ENCODE results near the gene GSAP.
"Not testable (repeated sequence)": the region's sequence is repeated elsewhere in the genome, so short reads cannot be mapped to it uniquely, and the experiment has no call there.

GSAP gene

DNA sequence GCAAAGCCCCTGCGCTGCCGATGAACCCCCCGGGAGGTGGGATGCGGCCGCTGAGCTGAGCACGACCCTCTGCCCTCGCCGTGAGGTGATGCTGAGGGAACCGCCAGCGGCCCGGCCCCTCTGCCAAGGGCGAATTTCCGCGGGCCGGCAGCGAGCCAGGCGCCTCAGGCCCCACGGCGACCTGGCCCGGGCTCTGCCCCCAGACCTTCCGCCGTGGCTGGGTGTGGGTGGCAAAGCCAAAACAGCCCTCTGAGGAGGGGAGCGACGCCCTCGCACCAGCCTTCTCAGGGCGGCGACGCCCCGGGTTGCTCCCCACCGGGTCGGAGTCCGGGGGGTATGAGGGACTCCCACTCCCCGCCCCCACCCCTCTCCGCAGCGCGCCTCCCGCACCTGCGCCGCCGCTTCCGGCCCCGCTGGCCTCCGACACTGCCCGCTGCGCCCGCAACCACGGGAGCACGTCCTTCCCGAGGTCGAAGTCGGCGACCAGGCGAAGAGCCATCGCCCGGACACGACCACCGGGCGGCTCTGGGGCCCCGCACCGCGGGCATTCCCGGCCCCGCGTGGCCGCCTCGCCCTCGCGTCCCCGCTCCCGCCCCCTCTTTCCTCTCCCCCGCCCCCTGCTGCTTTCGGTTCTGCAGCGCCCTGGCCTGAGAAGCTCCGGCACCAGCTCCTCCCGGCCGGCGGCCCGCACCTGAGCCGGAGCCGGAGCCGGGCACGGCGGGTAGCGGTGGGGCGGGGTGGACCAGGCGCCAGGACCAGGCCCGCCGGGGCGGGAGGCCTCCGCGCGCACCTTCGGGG is at the start of gene GSAP:
TSS of gene GSAP (minus strand) at position 527 of the 798 bp plus-strand sequence. CDS start at position 499, 28 bp downstream.
- TF ChIP-seq, protein P1, sequence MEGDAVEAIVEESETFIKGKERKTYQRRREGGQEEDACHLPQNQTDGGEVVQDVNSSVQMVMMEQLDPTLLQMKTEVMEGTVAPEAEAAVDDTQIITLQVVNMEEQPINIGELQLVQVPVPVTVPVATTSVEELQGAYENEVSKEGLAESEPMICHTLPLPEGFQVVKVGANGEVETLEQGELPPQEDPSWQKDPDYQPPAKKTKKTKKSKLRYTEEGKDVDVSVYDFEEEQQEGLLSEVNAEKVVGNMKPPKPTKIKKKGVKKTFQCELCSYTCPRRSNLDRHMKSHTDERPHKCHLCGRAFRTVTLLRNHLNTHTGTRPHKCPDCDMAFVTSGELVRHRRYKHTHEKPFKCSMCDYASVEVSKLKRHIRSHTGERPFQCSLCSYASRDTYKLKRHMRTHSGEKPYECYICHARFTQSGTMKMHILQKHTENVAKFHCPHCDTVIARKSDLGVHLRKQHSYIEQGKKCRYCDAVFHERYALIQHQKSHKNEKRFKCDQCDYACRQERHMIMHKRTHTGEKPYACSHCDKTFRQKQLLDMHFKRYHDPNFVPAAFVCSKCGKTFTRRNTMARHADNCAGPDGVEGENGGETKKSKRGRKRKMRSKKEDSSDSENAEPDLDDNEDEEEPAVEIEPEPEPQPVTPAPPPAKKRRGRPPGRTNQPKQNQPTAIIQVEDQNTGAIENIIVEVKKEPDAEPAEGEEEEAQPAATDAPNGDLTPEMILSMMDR (conservative IDR thresholded peaks at IDR 0.05; ENCODE audit: low read depth, low read length) = no peak
- no peak for DNase-seq (ENCODE audit: low read depth)
- H3K4me3 ChIP-seq (ENCODE audit: low read length) = peak within 1 kb of the TSS; percentile 60

DNA sequence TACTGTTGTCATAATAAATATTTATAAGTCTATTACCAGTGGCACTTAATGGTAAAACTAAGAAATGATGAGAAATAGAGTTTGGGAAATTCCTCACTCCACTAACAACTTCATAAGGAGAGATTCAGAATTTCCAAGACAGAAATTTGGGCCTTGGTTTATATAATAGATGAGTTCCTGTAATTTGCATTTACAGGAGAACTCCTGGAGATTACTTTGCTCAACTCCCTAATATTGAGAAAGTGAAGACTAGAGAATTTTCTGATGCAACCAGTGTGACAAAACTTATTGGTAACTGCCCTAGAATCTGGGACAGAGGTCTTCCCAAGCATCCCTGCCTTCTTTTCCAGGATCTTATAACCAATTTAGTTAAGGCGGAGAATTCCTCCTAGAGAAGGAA is 49.1 kb upstream of the GSAP start:
- TF ChIP-seq, protein P1 (conservative IDR thresholded peaks at IDR 0.05; ENCODE audit: low read depth, low read length) = no peak
- H3K4me3 ChIP-seq (ENCODE audit: low read length) = no peak overlapping the region
- no peak for DNase-seq (ENCODE audit: low read depth)

- TF ChIP-seq, protein P1 (conservative IDR thresholded peaks at IDR 0.05; ENCODE audit: low read depth, low read length) = no peak
- no peak for DNase-seq (ENCODE audit: low read depth)
- H3K4me3 ChIP-seq (ENCODE audit: low read length) = no peak overlapping the region
Measured at GRCh38 chr7:77464589-77464988, 48.4 kb upstream of the GSAP start.

DNA sequence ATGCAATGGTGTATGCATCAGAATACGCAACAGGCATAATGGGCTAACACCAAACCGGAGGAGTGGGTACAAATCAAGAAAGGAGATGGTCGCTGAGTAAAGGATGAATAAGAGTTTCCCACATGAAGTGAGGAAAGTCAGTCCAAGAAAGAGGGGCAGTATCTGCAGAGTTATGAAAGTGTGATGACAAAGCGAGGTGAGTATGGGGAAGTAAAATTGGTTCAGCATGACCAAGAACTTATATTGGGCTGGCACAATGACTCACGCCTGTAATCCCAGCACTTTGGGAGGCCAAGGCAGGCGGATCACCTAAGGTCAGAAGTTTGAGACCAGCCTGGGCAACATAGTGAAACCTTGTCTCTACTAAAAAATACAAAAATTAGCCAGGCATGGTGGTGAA is 47.5 kb upstream of the GSAP start:
- H3K4me3 ChIP-seq (ENCODE audit: low read length); DNase-seq (ENCODE audit: low read depth): not testable (repeated sequence)

- no peak for DNase-seq (ENCODE audit: low read depth)
- TF ChIP-seq, protein P1 (conservative IDR thresholded peaks at IDR 0.05; ENCODE audit: low read depth, low read length) = no peak
- H3K4me3 ChIP-seq (ENCODE audit: low read length) = no peak overlapping the region
Measured at GRCh38 chr7:77461842-77462241, 45.7 kb upstream of the GSAP start.

- DNase-seq (ENCODE audit: low read depth) = no peak
- no peak overlapping the region for H3K4me3 ChIP-seq (ENCODE audit: low read length)
- TF ChIP-seq, protein P1 (conservative IDR thresholded peaks at IDR 0.05; ENCODE audit: low read depth, low read length) = no peak
Measured at GRCh38 chr7:77461246-77461645, 45.1 kb upstream of the GSAP start.

GRCh38 chr7:77460057-77460486 is 43.9 kb upstream of the GSAP start:
- DNase-seq (ENCODE audit: low read depth) = no peak
- H3K4me3 ChIP-seq (ENCODE audit: low read length) = no peak overlapping the region
- TF ChIP-seq, protein P1 (conservative IDR thresholded peaks at IDR 0.05; ENCODE audit: low read depth, low read length) = peak; percentile 38

Measured in retinal pigment epithelial cell (primary cell).